Skin of body (tissue), 2 donors: ENCODE measurements around the gene PITPNB. TPM values are rescaled to one million over a fixed set of nuclear protein-coding genes. Genes with fewer than 3 reads are reported as not detected.

Experiments
- DNase-seq: peaks from one replicate; lab custom pipeline; 2025; lab: John Stamatoyannopoulos, UW
- total RNA-seq: library from RNA; depleted of rRNA; stranded (reverse); fragments of >200 nt; gene quantifications from one replicate; pipeline ENCODE4 v1.2.3, GENCODE V29; 2014

Gene PITPNB
- total RNA-seq: 60.3 TPM

DNA sequence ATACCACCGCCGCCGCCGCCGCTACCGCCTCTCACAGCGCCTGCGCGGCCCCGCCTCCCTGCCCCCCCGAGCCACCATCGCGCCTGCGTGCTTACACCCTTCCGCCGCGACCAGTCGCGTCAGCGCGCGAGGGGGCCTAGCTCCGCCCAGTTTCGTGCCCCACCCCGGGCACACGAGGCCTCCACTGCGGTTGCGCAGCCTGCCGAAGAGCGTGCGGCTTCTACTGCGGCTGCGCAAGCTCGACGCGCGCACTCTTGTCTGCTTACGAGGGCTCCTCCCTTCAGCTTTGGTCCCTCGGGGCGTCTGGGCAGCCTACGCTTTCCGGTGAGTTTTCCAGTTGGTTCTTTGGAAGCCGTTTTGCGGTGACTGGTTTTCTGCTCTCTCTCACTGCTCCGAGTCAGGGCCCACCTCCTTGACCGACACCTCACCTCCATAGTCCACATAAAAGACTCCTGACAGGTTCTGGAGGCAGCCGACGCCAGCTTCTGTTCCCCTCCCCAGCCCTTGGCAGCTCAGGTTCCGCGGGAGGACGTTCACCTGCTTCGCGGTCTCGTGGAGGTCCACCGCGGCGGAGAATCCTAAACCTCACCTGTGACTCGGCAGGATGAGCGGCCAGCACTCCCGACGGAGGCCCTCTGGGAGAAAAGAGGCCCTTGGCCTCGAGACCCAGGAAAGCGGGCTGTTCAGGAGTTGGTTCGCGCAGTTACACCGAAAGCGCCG, at the start of gene PITPNB:
Gene PITPNB (minus strand): TSS at position 35 of the 720 bp plus-strand sequence. CDS start 65 bp downstream, outside the sequence.
- peak; percentile 98 for DNase-seq

DNA sequence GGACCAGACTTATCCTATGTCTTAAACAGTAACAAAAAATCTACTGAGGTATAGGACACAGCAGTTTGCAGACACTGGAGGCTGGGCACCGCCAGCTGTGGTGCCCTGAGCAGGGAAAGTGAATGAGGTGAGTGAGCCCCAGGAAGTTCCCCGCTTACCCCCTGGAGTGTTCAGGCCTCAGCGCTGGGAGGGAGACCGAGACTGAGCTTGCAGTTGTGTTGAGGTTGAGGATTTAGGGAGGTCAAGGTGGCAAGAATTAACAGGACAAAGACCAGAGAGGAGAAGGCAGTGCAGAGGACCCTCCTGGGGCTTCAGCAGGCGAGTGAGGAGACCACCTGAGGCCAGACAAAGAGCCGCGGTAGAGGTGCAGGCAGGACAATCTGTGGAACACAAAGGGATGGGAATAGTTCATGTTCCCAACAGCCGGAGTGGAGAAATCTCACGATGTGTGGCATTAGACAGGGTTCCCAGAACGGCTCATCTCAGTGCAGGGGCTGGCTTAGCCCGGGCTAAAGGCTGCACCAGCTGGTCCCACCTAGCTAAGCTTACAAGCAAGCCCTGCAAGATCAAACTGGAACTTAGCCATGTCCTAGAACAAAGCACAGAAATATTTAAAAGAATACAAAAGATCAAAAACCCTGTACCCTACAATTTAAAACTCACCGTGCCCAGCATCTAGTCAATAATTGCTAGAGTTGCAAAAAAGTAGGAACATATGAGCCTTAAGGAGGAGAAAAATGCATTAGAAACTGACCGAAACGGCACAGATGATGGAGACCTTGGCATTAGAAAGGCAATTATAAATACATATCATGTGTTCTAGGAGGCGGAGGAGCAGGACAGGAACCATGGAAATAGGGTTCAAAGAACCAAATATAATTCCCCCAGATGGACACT, 47.4 kb upstream of the PITPNB start:
- no peak for DNase-seq

GRCh38 chr22:27962268-27963044, 43.4 kb upstream of the PITPNB start:
- DNase-seq: no peak

DNA sequence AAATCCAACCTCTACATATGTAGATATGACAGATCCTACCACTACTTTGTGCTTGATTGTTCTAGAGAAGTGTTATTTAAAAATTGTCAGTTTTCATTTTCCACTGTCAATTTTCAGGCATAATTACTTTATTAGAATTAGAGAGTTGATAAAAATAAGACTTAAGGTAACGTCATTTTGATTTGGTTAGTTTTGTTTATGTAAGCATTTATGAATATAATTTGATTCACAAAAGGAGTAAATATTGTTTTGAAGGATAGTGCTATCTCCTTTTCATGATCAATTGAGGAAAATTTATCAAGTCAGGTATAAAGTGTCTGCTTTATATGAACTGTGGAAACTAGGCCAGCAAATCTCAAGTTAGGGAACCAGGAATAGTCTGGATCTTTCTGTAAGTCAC, 42.6 kb upstream of the PITPNB start:
- no peak for DNase-seq

DNA sequence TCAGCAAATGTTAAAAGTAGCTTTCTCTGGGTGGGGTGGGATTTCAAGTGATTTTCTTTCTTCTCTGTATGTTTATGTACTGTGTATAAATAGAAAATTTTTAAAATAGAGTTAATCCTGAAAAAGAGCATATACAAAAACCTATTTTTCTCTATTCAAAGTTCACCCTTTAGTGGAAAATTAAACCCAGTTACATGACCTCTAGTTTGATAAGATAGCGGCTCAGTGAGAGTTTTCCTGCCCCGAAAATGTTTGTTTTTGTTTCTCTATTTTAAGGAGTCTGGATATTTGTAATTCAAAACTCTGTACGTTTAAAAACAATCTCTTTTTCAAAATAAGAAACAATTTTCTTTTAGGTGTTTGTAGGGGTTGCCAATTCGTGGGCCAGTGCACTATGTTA, 42.1 kb upstream of the PITPNB start:
- DNase-seq: no peak

GRCh38 chr22:27959335-27960090, 40.5 kb upstream of the PITPNB start:
- DNase-seq: no peak

- no peak for DNase-seq
Observed at GRCh38 chr22:27952779-27953178, 33.7 kb upstream of the PITPNB start.

DNA sequence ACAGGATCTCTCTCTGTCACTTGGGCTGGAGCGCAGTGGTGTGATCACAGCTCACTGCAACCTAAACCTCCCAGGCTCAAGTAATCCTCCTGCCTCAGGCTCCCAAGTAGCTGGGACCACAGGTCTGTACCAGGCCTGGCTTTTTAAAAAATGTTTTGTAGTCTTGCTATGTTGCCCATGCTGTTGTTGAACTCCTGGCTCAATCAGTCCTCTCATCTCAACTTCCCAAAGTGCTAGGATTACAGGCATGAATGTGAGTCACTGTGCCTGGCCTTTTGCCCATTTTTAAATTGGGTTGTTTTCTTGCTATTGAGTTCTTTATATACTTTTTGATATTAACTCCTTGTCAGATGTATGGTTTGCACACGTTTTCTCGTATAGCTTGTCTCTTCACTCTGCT, 33.0 kb upstream of the PITPNB start:
- DNase-seq: no peak

DNA sequence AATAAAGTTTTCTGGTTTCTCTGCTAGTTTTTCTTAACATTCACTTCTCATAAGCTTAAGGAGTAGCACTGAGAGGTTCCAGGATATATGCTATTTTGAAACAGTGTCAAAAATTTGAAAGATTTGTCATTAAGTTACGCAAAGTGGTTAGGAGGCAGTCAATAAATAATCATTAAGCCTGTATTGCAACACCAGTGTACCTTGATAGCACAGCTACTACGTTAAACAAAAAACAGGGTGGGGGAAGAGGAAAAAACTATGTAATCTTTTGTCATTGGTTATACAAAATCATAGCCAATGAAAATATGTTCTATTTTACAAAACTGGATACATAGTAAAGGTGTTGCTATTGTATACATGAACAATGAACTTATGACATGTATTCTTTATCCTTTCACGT, 30.4 kb upstream of the PITPNB start:
- DNase-seq: no peak

GRCh38 chr22:27948569-27948968, 29.5 kb upstream of the PITPNB start:
- no peak for DNase-seq

DNA sequence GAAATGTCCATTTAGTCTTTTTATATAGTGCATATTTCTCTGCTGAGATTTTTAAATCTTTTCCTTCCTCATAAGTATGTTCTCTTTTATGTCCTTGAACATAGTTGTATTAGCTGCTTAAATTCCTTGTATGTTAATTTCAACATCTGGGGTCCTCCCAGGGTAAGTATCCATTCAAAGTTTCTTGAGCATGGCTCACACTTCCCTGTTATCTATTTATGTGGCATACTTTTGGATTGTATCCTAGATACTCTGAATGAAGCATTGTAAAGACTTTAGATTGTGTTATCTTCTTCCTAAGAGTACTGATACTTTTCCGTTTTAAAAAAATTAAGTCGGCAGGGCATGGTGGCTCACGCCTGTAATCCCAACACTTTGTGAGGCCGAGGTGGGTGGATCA, 28.4 kb upstream of the PITPNB start:
- no peak for DNase-seq

DNA sequence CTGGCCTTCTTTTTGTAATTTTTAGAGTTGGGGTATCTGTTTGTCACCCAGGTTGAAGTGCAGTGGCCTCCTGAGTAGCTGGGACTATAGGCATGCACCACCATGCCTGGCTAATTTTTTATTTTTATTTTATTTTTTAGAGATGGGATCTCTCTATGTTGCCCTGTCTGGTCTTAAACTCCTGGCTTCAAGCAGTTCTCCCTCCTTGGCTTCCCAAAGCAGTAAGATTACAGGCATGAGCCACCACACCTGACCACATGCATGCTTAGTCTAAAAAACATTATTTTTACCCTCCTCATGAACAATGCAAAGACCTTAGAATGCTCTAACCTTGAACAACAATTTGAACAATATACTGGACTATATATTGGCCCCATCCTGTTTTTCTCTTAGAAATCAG, 22.1 kb upstream of the PITPNB start:
- no peak for DNase-seq

DNA sequence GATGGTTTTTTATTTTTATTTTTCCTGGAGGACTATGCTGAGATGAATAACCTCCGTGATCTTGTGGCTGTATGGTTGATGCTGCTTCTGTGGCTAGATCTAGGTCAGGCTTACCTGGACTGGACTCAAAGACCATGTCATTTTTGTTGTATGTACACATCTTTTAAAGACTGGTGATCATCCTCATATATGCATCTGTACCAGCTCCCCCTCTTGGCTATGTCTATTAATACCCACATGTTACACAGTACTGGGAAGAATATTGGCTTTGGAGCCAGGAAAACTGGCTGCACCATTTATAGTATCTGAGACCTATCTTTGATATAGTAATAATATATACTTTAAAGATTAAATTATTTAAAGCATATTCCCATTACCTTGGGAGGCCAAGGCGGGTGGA, 18.4 kb upstream of the PITPNB start:
- DNase-seq: no peak

DNA sequence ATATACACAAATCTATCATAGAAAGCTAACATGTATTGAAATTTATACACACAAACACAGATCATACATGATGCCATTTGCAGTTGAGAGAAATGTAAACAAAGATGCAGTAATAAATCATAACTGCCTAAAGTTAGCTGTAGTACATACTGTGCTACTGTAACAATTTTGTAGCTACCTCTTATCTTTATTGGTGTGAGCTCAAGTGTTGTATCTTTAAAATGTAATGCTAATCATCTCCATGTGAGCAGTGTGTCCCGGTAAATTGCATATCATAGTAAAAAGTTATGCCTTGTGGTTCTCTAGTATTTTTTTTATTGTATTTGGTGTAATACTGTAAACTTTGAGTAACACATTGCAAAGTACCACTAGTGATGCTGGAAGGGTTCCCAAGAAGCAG, 16.8 kb upstream of the PITPNB start:
- DNase-seq: no peak

DNA sequence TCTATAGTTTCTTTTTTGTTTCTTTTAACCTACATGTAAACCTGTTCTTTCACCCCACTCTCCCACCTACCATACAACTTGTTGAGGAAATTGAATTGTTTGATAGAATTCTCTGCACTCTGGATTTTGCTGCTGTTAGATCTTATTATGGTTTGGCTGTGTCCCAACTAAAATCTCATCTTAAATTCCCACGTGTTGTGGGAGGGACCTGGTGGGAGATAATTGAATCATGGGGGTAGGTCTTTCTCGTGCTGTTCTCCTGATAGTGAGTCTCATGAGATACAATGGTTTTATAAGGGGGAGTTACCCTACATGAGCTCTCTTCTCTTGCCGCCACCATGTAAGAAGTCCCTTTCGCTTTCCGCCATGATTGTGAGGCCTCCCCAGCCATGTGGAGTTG, 15.0 kb upstream of the PITPNB start:
- no peak for DNase-seq

DNA sequence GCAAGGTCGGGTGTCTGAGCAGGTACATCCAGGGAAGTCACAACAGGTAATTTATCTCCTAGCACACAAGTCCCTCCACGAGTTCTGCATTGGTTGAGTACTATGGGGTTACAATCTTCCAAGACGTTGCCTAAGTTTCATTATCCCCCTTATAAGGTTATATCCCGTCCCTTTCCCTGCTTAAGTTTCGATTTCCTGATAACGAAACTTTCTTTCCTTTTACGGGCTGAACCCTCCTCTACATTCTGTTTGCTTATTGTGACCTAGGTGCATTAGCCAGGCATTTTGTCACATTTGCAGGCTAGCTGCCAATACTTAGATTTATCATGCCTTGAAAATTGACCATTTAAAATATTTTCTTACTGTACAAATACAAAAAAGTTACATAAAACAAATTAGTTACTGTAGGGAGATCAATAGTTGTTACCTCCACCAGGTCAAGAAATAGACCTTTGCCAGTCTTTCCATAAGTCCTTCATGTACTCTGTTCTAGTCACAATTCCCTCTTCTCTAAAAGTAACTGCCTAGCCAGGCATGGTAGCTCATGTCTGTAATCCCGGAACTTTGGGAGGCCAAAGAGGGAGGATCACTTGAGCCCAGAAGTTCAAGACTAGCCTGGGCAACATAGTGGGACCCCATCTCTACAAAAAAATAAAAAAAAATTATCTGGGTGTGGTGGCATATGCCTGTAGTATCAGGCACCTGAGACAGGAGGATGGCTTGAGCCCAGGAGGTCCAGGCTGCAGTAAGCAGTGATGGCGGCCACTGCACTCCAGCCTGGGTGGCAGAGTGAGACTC, 14.3 kb upstream of the PITPNB start:
- no peak for DNase-seq

- no peak for DNase-seq
Observed at GRCh38 chr22:27930331-27931060, 11.4 kb upstream of the PITPNB start.

- no peak for DNase-seq
Observed at GRCh38 chr22:27927608-27928007, 8.6 kb upstream of the PITPNB start.

DNA sequence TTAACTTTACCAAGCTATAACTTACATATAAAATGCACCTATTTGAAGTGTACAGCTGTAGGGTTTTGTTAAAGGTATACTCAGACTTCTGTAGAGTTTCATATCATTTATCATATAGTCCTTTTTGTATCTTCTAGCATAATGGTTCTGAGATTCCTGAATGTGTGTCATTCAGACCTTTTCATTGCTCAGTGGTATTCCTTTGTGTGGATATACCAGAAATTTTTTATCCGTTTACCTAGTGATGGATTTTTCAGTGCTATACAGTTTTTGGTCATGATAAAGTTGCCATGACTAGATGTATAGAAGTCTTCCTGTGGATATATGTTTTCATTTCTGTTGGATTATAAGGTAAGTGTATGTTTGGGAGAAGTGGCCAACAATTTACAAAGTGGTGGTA, 6.3 kb upstream of the PITPNB start:
- no peak for DNase-seq
